ENCODE measurements around the gene PIGU.

GRCh38 chr20:34571753-34572152 lies 105.1 kb downstream of the PIGU start:
- no peak for TF ChIP-seq MAX (IDR thresholded peaks at IDR 0.05)
- TF ChIP-seq CTCF (IDR thresholded peaks at IDR 0.05 in 2 of 3, conservative IDR thresholded peaks at IDR 0.05 in 1 of 3; ENCODE audit: borderline replicate concordance in 1 of 3, insufficient read depth in 1 of 3, low read depth in 2 of 3, low read length in 2 of 3), result no peak
- no peak for TF ChIP-seq CEBPB (IDR thresholded peaks at IDR 0.05; ENCODE audit: low read depth)
- no peak for TF ChIP-seq POLR2A (IDR thresholded peaks at IDR 0.05; ENCODE audit: borderline replicate concordance, extremely low read depth, insufficient read depth, insufficient read length)
- no peak for TF ChIP-seq EGR1 (IDR thresholded peaks at IDR 0.05; ENCODE audit: low read depth)
- TF ChIP-seq ELF1 (IDR thresholded peaks at IDR 0.05; ENCODE audit: borderline replicate concordance, low read depth), result no peak
- no peak for TF ChIP-seq RAD21 (IDR thresholded peaks at IDR 0.05; ENCODE audit: low read depth)
- TF ChIP-seq SRF (IDR thresholded peaks at IDR 0.05; ENCODE audit: low read depth), result no peak
- TF ChIP-seq SIN3A (IDR thresholded peaks at IDR 0.05; ENCODE audit: low read depth), result no peak
- no peak for TF ChIP-seq ZFX (IDR thresholded peaks at IDR 0.05)
- no peak for TF ChIP-seq YY1 (IDR thresholded peaks at IDR 0.05; ENCODE audit: extremely low read depth, insufficient replicate concordance, low read depth, low read length)
- no peak for TF ChIP-seq SP1 (IDR thresholded peaks at IDR 0.05; ENCODE audit: low read depth)
